Keratinocyte (primary cell): ENCODE results near the gene FAM3C. TPM values are rescaled to one million over a fixed set of nuclear protein-coding genes. Genes with fewer than 3 reads are reported as not detected.

Experiments
- DNase-seq: peaks from one replicate; pipeline ENCODE4 v3.0.0-alpha.2; 2011; ENCODE audit warnings: low read depth, missing footprints, low spot score
- FAIRE-seq: peaks from 2 replicates; lab custom pipeline; 2011; peaks lifted over from hg19 to GRCh38; lab: Jason Lieb, UNC
- H2AFZ ChIP-seq: 2 replicates; pipeline ENCODE4 v1.6.0; 2012; ENCODE audit warnings: low read length, control low read depth, inconsistent platforms; ENCODE audit not compliant: control insufficient read depth
- H3K27ac ChIP-seq: 2 replicates; pipeline ENCODE4 v1.5.1; 2011; ENCODE audit warnings: low read length; ENCODE audit not compliant: control insufficient read depth, insufficient read depth
- H3K27me3 ChIP-seq: 3 replicates; pipeline ENCODE4 v1.6.0; 2011; ENCODE audit warnings: low read length; ENCODE audit not compliant: control insufficient read depth, insufficient read depth; ENCODE audit errors: extremely low read depth
- H3K36me3 ChIP-seq, 2 experiments: 2 replicates in 1 of 2; 3 replicates in 1 of 2; pipeline ENCODE4 v1.5.1; 2011; ENCODE audit warnings: low read length in 2 of 2, mild to moderate bottlenecking in 1 of 2; ENCODE audit not compliant: control insufficient read depth in 2 of 2, insufficient read depth in 2 of 2; ENCODE audit errors: extremely low read depth in 1 of 2
- H3K4me1 ChIP-seq: 3 replicates; pipeline ENCODE4 v1.5.1; 2011; ENCODE audit warnings: low read length; ENCODE audit not compliant: control insufficient read depth, insufficient read depth; ENCODE audit errors: extremely low read depth
- H3K4me2 ChIP-seq: 3 replicates; pipeline ENCODE4 v1.6.0; 2011; ENCODE audit warnings: low read depth, low read length; ENCODE audit not compliant: control insufficient read depth, insufficient read depth; ENCODE audit errors: extremely low read depth
- H3K4me3 ChIP-seq, 3 experiments: fragments of 200-600 bp in 1 of 3; sonication (generic) in 1 of 3; 2 replicates in 2 of 3; 3 replicates in 1 of 3; pipeline ENCODE4 v1.5.1; 2011 to 2016; ENCODE audit warnings: low read length in 3 of 3, mild to moderate bottlenecking in 3 of 3, control low read depth in 2 of 3, inconsistent platforms in 1 of 3, low read depth in 1 of 3, mixed read lengths in 1 of 3, mixed run types in 1 of 3, moderate library complexity in 1 of 3; ENCODE audit not compliant: control insufficient read depth in 2 of 3, insufficient read depth in 2 of 3; ENCODE audit errors: extremely low read depth in 1 of 3
- H3K79me2 ChIP-seq: 2 replicates; pipeline ENCODE4 v1.6.0; 2012; ENCODE audit warnings: low read length; ENCODE audit not compliant: control insufficient read depth, insufficient read depth
- H3K9ac ChIP-seq: 3 replicates; pipeline ENCODE4 v1.6.0; 2011; ENCODE audit warnings: low read length; ENCODE audit not compliant: control insufficient read depth, insufficient read depth; ENCODE audit errors: extremely low read depth
- H3K9me1 ChIP-seq: 3 replicates; pipeline ENCODE4 v1.6.0; 2011; ENCODE audit warnings: low read length; ENCODE audit not compliant: control insufficient read depth, insufficient read depth; ENCODE audit errors: extremely low read depth
- H3K9me3 ChIP-seq: 2 replicates; pipeline ENCODE4 v1.5.1; 2012; ENCODE audit warnings: low read depth, low read length; ENCODE audit not compliant: control insufficient read depth
- H4K20me1 ChIP-seq: 3 replicates; pipeline ENCODE4 v1.6.0; 2011; ENCODE audit warnings: low read length; ENCODE audit not compliant: control insufficient read depth, insufficient read depth; ENCODE audit errors: extremely low read depth
- EZH2 ChIP-seq: IDR thresholded peaks from one replicate; pipeline ENCODE4 v1.6.1; 2012; ENCODE audit warnings: inconsistent platforms, mild to moderate bottlenecking, low read length, moderate library complexity
- dilution Hi-C: fragments of 300-500 bp; cut with MboI; formaldehyde crosslinking; loops from one replicate; pipeline ENCODE4 v1.7.0; 2020; ENCODE audit warnings: low sequenced_read_pairs; ENCODE audit not compliant: extremely low pct_ligation_motif_present
- polyA plus RNA-seq, 5 experiments: library from polyadenylated mRNA; depleted of rRNA in 3 of 5; stranded (reverse) in 3 of 5; stranded (forward) in 1 of 5; unstranded in 1 of 5; fragments of >200 nt; gene quantifications; 1 replicate in 1 of 5; 2 replicates in 3 of 5; 3 replicates in 1 of 5; pipeline versions ENCODE4 v1.2.1 to v1.2.3, GENCODE V29; 2011 to 2012; ENCODE audit warnings: missing spikeins in 2 of 5, low read depth in 1 of 5, low replicate concordance in 1 of 5
- TF ChIP-seq, protein P1 (sequence below), 3 experiments: IDR thresholded peaks in 1 of 3; conservative IDR thresholded peaks in 1 of 3; optimal IDR thresholded peaks in 1 of 3; 2 replicates in 2 of 3; 3 replicates in 1 of 3; pipeline versions ENCODE3 to v1.5.1; 2011; ENCODE audit warnings: low read length in 3 of 3, mild to moderate bottlenecking in 3 of 3, moderate library complexity in 2 of 3, control low read depth in 1 of 3, inconsistent platforms in 1 of 3; ENCODE audit not compliant: insufficient read depth in 2 of 3; ENCODE audit errors: extremely low read depth in 1 of 3

The FAM3C gene
- polyA plus RNA-seq, 1 donor (not counting 4 experiments of a cell fraction or from before 2014, with no cell fraction given) = 93.5 TPM

DNA sequence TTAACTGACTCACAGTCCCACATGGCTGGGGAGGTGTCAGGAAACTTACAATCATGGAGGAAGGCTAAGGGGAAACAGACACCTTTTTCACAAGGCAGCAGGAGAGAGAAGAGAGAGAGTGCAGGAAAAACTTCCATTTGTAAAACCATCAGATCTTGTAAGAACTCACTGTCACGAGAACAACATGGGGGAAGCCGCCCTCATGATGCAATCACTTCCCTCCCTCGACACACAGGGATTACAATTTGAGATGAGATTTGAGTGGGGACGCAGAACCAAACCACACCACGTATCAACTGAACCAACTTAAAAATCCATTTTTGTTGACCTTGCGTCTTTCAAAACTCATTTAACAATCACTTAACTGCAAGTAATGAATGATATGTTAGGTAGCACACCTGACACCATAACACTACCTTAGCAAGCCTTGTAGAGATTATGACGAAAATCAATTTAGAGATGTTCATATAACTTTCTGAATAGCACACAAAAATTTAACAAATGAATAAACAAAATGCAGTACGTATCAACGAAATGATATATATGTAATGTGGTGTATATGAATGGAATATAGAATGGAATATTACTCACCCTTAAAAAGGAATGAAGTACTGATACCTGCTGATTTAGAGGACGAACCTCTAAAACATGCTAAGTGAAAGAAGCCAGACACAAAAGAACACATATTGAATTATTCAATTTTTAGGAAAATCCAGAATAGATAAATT is 3.7 kb downstream of the FAM3C start:
- Histone ChIP-seq H3K36me3 (peaks cover 2 to 10% of the 10 kb centered on the region in 2 experiments), H4K20me1 (no peaks in the 10 kb centered on the region), H3K79me2 (peaks cover 82% of the 10 kb centered on the region), H3K4me3 (no peak overlapping the region), H3K4me2 (no peak overlapping the region), H3K27ac (no peak overlapping the region), H2AFZ (no peak overlapping the region), H3K4me1 (peaks cover 7% of the 10 kb centered on the region), H3K9me3 (no peaks in the 10 kb centered on the region), H3K9ac (no peak overlapping the region), H3K9me1 (no peaks in the 10 kb centered on the region), H3K27me3 (no peaks in the 10 kb centered on the region)
- FAIRE-seq = no peak
- DNase-seq = no peak
- no peak for TF ChIP-seq EZH2
- TF ChIP-seq, protein P1, sequence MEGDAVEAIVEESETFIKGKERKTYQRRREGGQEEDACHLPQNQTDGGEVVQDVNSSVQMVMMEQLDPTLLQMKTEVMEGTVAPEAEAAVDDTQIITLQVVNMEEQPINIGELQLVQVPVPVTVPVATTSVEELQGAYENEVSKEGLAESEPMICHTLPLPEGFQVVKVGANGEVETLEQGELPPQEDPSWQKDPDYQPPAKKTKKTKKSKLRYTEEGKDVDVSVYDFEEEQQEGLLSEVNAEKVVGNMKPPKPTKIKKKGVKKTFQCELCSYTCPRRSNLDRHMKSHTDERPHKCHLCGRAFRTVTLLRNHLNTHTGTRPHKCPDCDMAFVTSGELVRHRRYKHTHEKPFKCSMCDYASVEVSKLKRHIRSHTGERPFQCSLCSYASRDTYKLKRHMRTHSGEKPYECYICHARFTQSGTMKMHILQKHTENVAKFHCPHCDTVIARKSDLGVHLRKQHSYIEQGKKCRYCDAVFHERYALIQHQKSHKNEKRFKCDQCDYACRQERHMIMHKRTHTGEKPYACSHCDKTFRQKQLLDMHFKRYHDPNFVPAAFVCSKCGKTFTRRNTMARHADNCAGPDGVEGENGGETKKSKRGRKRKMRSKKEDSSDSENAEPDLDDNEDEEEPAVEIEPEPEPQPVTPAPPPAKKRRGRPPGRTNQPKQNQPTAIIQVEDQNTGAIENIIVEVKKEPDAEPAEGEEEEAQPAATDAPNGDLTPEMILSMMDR (optimal IDR thresholded peaks at IDR 0.05 in 1 of 3, IDR thresholded peaks at IDR 0.05 in 1 of 3, conservative IDR thresholded peaks at IDR 0.05 in 1 of 3; ENCODE audit: extremely low read depth in 1 of 3, insufficient read depth in 2 of 3, low read length in 3 of 3) = no peak
- dilution Hi-C loops = loop anchor here (25.0 kb wide), 1 partner anchor 170 kb away; no protein-coding TSS in a partner anchor

DNA sequence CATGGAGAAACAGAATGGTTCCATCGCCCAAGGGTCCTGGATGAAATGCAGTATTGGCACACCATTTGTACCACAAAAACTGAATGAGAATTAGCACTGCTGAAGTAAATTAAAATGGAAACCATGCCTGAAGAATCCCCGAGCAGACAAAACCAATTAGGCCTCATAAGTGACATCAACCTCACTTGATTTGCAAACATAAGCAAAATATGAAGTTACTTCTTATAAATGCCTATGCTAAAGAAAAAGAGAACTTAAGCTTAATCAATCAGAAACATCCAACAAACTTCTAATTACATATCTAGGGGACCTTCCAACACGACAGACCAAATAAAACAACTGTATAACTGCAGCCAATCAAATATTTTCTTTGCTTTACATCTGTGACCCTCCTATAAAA is 4.4 kb downstream of the FAM3C start:
- FAIRE-seq (no peak), DNase-seq (no peak)
- no peak for TF ChIP-seq EZH2
- peaks cover 89% of the 10 kb centered on the region for H3K79me2 ChIP-seq
- H2AFZ ChIP-seq = no peak overlapping the region
- H3K36me3 ChIP-seq = peaks cover 2 to 10% of the 10 kb centered on the region in 2 experiments
- no peaks in the 10 kb centered on the region for H3K9me1 ChIP-seq
- H3K4me3 ChIP-seq = no peak overlapping the region
- peaks cover 7% of the 10 kb centered on the region for H3K4me1 ChIP-seq
- no peaks in the 10 kb centered on the region for H4K20me1 ChIP-seq
- no peaks in the 10 kb centered on the region for H3K27me3 ChIP-seq
- no peak overlapping the region for H3K9ac ChIP-seq
- no peaks in the 10 kb centered on the region for H3K9me3 ChIP-seq
- dilution Hi-C loops = loop anchor here (25.0 kb wide), 1 partner anchor 171 kb away; no protein-coding TSS in a partner anchor
- no peak overlapping the region for H3K4me2 ChIP-seq
- no peak overlapping the region for H3K27ac ChIP-seq
